Measurements from ENCODE around the gene PTPRJ. TPM values are rescaled to one million over a fixed set of nuclear protein-coding genes. Genes with fewer than 3 reads are reported as not detected.
A peak's percentile ranks its signal among the peaks of the same experiment; 100 is the strongest.

The PTPRJ gene
- total and polyA plus RNA-seq, 5 experiments from 2014 or later, result 4.3 to 23.7 (median 10.2) TPM

- Mint-ChIP-seq H3K27me3 (no peaks in the 10 kb centered on the region), H3K27ac (peak overlapping the region in 4 of 10 donors; percentile 47 to 65 (median 61)), H3K4me3 (no peak overlapping the region), H3K36me3 (no peaks in the 10 kb centered on the region), H3K4me1 (peaks cover 16 to 73% (median 38%) of the 10 kb centered on the region in 4 donors), H3K9me3 (no peaks in the 10 kb centered on the region)
- POLR2A ChIA-PET, result interaction anchor here (0.7 to 1.5 kb wide), 4 partner anchors 8 to 19 kb away, joined by 3 to 5 read pairs (median 3); no protein-coding TSS in a partner anchor
- DNase-seq (no peak), ATAC-seq (no peak)
Measured at GRCh38 chr11:48025293-48025983, 45.1 kb downstream of the PTPRJ start.

GRCh38 chr11:48025984-48026340 lies 45.6 kb downstream of the PTPRJ start:
- ATAC-seq (no peak), DNase-seq (no peak)
- Mint-ChIP-seq H3K4me3 (no peak overlapping the region), H3K27ac (peak overlapping the region in 5 of 10 donors; percentile 34 to 65 (median 60)), H3K9me3 (no peaks in the 10 kb centered on the region), H3K36me3 (no peaks in the 10 kb centered on the region), H3K27me3 (no peaks in the 10 kb centered on the region), H3K4me1 (peaks cover 16 to 70% (median 35%) of the 10 kb centered on the region in 4 donors)
- POLR2A ChIA-PET, result interaction anchor here (0.7 to 1.5 kb wide), 2 partner anchors 9 to 12 kb away, joined by 3 to 5 read pairs; no protein-coding TSS in a partner anchor

- ATAC-seq (peak; percentile 63 to 97), DNase-seq (peak in 4 of 10 donors; percentile 8 to 43 (median 32))
- POLR2A ChIA-PET, result interaction anchor here (1.0 kb wide), 1 partner anchor 49 kb away, joined by 3 read pairs; no protein-coding TSS in a partner anchor
- peaks cover 33 to 76% (median 50%) of the 10 kb centered on the region in 4 donors for H3K4me1 Mint-ChIP-seq
- H3K4me3 Mint-ChIP-seq, result peak overlapping the region in 6 of 10 donors; percentile 6 to 62 (median 36)
- H3K9me3 Mint-ChIP-seq, result no peaks in the 10 kb centered on the region
- H3K27me3 Mint-ChIP-seq, result no peaks in the 10 kb centered on the region
- H3K27ac Mint-ChIP-seq, result peak overlapping the region; percentile 58 to 93 (median 84)
- H3K36me3 Mint-ChIP-seq, result no peaks in the 10 kb centered on the region
Measured at GRCh38 chr11:48028914-48029680, 48.7 kb downstream of the PTPRJ start.

- H3K36me3 Mint-ChIP-seq, result no peaks in the 10 kb centered on the region
- POLR2A ChIA-PET, result interaction anchor here (1.0 kb wide), 1 partner anchor 50 kb away, joined by 3 read pairs; no protein-coding TSS in a partner anchor
- no peaks in the 10 kb centered on the region for H3K9me3 Mint-ChIP-seq
- H3K4me3 Mint-ChIP-seq, result no peak overlapping the region
- no peak for ATAC-seq
- H3K27me3 Mint-ChIP-seq, result no peaks in the 10 kb centered on the region
- H3K4me1 Mint-ChIP-seq, result peaks cover 35 to 76% (median 54%) of the 10 kb centered on the region in 4 donors
- DNase-seq, result no peak
- H3K27ac Mint-ChIP-seq, result peak overlapping the region in 8 of 10 donors; percentile 12 to 93 (median 57)
Measured at GRCh38 chr11:48029681-48030290, 49.4 kb downstream of the PTPRJ start.

- ATAC-seq (no peak), DNase-seq (no peak)
- no peaks in the 10 kb centered on the region for H3K27me3 Mint-ChIP-seq
- no peaks in the 10 kb centered on the region for H3K36me3 Mint-ChIP-seq
- POLR2A ChIA-PET, result no interaction called here
- peak overlapping the region in 6 of 10 donors; percentile 11 to 70 (median 53) for H3K27ac Mint-ChIP-seq
- H3K4me3 Mint-ChIP-seq, result peak overlapping the region in 1 of 10 donors; percentile 11
- no peaks in the 10 kb centered on the region for H3K9me3 Mint-ChIP-seq
- peaks cover 43 to 82% (median 66%) of the 10 kb centered on the region in 4 donors for H3K4me1 Mint-ChIP-seq
Measured at GRCh38 chr11:48031602-48032001, 51.2 kb downstream of the PTPRJ start.

GRCh38 chr11:48032721-48033120 lies 52.4 kb downstream of the PTPRJ start:
- Mint-ChIP-seq H3K9me3 (no peaks in the 10 kb centered on the region), H3K36me3 (no peaks in the 10 kb centered on the region), H3K27ac (peak overlapping the region in 4 of 10 donors; percentile 29 to 84 (median 50))

GRCh38 chr11:48033918-48034341 lies 53.6 kb downstream of the PTPRJ start:
- Mint-ChIP-seq H3K4me3 (no peak overlapping the region), H3K4me1 (peaks cover 45 to 89% (median 67%) of the 10 kb centered on the region in 4 donors), H3K27me3 (no peaks in the 10 kb centered on the region), H3K36me3 (no peaks in the 10 kb centered on the region), H3K9me3 (no peaks in the 10 kb centered on the region), H3K27ac (peak overlapping the region in 4 of 10 donors; percentile 8 to 59 (median 34))
- no peak for ATAC-seq
- POLR2A ChIA-PET, result interaction anchor here (1.1 to 1.3 kb wide), 2 partner anchors 10 to 19 kb away, joined by 3 read pairs; no protein-coding TSS in a partner anchor
- no peak for DNase-seq

More at GRCh38 chr11:48032721-48033120, 52.4 kb downstream of the PTPRJ start:
- ATAC-seq (no peak), DNase-seq (no peak)
- Mint-ChIP-seq H3K4me1 (peaks cover 46 to 90% (median 71%) of the 10 kb centered on the region in 4 donors), H3K4me3 (no peak overlapping the region), H3K27me3 (no peaks in the 10 kb centered on the region)
- POLR2A ChIA-PET, result interaction anchor here (1.0 kb wide), 1 partner anchor 20 kb away, joined by 3 read pairs; no protein-coding TSS in a partner anchor

GRCh38 chr11:48034926-48035871 lies 54.8 kb downstream of the PTPRJ start:
- ATAC-seq (no peak), DNase-seq (no peak)
- Mint-ChIP-seq H3K36me3 (no peaks in the 10 kb centered on the region), H3K4me3 (peak overlapping the region in 7 of 10 donors; percentile 15 to 59 (median 48)), H3K9me3 (no peaks in the 10 kb centered on the region), H3K27me3 (no peaks in the 10 kb centered on the region), H3K4me1 (peaks cover 46 to 79% (median 63%) of the 10 kb centered on the region in 4 donors), H3K27ac (peak overlapping the region in 8 of 10 donors; percentile 27 to 69 (median 37))
- POLR2A ChIA-PET, result interaction anchor here (0.6 to 1.1 kb wide), 2 partner anchors 20 to 35 kb away, joined by 3 to 6 read pairs; no protein-coding TSS in a partner anchor

GRCh38 chr11:48036011-48036410 lies 55.7 kb downstream of the PTPRJ start:
- DNase-seq (no peak), ATAC-seq (no peak)
- Mint-ChIP-seq H3K27me3 (no peaks in the 10 kb centered on the region), H3K27ac (peak overlapping the region in 6 of 10 donors; percentile 6 to 59 (median 26)), H3K4me3 (peak overlapping the region in 7 of 10 donors; percentile 15 to 59 (median 47)), H3K9me3 (no peaks in the 10 kb centered on the region), H3K4me1 (peaks cover 48 to 79% (median 64%) of the 10 kb centered on the region in 4 donors), H3K36me3 (no peaks in the 10 kb centered on the region)
- POLR2A ChIA-PET, result interaction anchor here (0.6 to 0.7 kb wide), 2 partner anchors 20 to 36 kb away, joined by 5 to 6 read pairs; no protein-coding TSS in a partner anchor

- H3K36me3 Mint-ChIP-seq, result no peaks in the 10 kb centered on the region
- H3K9me3 Mint-ChIP-seq, result no peaks in the 10 kb centered on the region
- no peak for ATAC-seq
- H3K27me3 Mint-ChIP-seq, result no peaks in the 10 kb centered on the region
- POLR2A ChIA-PET, result interaction anchor here (0.7 kb wide), 1 partner anchor 20 kb away, joined by 5 read pairs; no protein-coding TSS in a partner anchor
- H3K4me1 Mint-ChIP-seq, result peaks cover 46 to 78% (median 63%) of the 10 kb centered on the region in 4 donors
- DNase-seq, result no peak
- peak overlapping the region in 3 of 10 donors; percentile 47 to 59 (median 52) for H3K4me3 Mint-ChIP-seq
- H3K27ac Mint-ChIP-seq, result peak overlapping the region in 6 of 10 donors; percentile 6 to 74 (median 14)
Measured at GRCh38 chr11:48036466-48036865, 56.1 kb downstream of the PTPRJ start.

Data from naive thymus-derived CD8-positive, alpha-beta T cell (primary cell).